Breast epithelium (tissue), 4 donors: ENCODE measurements around the gene B4GALT6. TPM values are rescaled to one million over a fixed set of nuclear protein-coding genes. Genes with fewer than 3 reads are reported as not detected.

Experiments used
- DNase-seq, 2 donors: peaks; one replicate each; pipeline ENCODE4 v3.0.0-alpha.2; 2019; ENCODE audit warnings: low spot score in 2 of 2
- H3K27ac ChIP-seq, 2 donors: fragments of 200-600 bp; sonication (generic) in 1 of 2; one replicate each; pipeline ENCODE4 v1.5.1; 2016 to 2019; ENCODE audit warnings: mild to moderate bottlenecking in 1 of 2
- H3K27me3 ChIP-seq, 2 donors: fragments of 200-600 bp; sonication (generic) in 1 of 2; one replicate each; pipeline versions ENCODE4 v1.5.1 to v1.6.0; 2017 to 2019; ENCODE audit warnings: control low read depth in 1 of 2, mild to moderate bottlenecking in 1 of 2
- H3K36me3 ChIP-seq: fragments of 200-600 bp; one replicate; pipeline ENCODE4 v1.5.1; 2019
- H3K4me1 ChIP-seq, 2 donors: fragments of 200-600 bp; sonication (generic); one replicate each; pipeline ENCODE4 v1.5.1; 2016 to 2019; ENCODE audit warnings: control low read depth in 1 of 2
- H3K4me3 ChIP-seq, 3 donors: fragments of 200-600 bp; sonication (generic); 1 replicate in 2 of 3; 2 replicates in 1 of 3; pipeline ENCODE4 v1.5.1; 2016 to 2019; ENCODE audit warnings: mild to moderate bottlenecking in 3 of 3, moderate library complexity in 2 of 3
- H3K9me3 ChIP-seq, 2 donors: fragments of 200-600 bp; sonication (generic) in 1 of 2; one replicate each; pipeline ENCODE4 v1.5.1; 2016 to 2019; ENCODE audit warnings: control low read depth in 1 of 2
- CTCF ChIP-seq, 3 donors: fragments of 450-650 bp; IDR thresholded peaks; one replicate each; pipeline ENCODE4 v1.5.1; 2016 to 2017; ENCODE audit warnings: antibody characterized with exemption in 3 of 3, mild to moderate bottlenecking in 3 of 3, moderate library complexity in 3 of 3
- POLR2A ChIP-seq: fragments of 450-650 bp; IDR thresholded peaks from one replicate; pipeline ENCODE4 v1.6.1; 2016; ENCODE audit warnings: antibody characterized with exemption, mild to moderate bottlenecking, moderate library complexity
- POLR2AphosphoS5 ChIP-seq, 3 donors: sonication (generic); formaldehyde crosslinking; IDR thresholded peaks; one replicate each; pipeline ENCODE4 v1.6.1; 2017; ENCODE audit warnings: antibody characterized with exemption in 3 of 3
- intact Hi-C: fragments of 100-400 bp; cut with DNase I; formaldehyde crosslinking; loops from one replicate; pipeline ENCODE4 v1.15.1; 2023; ENCODE audit warnings: low total_unique reads
- total RNA-seq, 3 donors: library from RNA; depleted of rRNA; stranded (reverse); fragments of >200 nt; gene quantifications; one replicate each; pipeline ENCODE4 v1.1.0, GENCODE V29; 2016

The B4GALT6 gene
- total RNA-seq, 3 donors from 2014 or later: 2.9 to 3.8 (median 3.0) TPM

DNA sequence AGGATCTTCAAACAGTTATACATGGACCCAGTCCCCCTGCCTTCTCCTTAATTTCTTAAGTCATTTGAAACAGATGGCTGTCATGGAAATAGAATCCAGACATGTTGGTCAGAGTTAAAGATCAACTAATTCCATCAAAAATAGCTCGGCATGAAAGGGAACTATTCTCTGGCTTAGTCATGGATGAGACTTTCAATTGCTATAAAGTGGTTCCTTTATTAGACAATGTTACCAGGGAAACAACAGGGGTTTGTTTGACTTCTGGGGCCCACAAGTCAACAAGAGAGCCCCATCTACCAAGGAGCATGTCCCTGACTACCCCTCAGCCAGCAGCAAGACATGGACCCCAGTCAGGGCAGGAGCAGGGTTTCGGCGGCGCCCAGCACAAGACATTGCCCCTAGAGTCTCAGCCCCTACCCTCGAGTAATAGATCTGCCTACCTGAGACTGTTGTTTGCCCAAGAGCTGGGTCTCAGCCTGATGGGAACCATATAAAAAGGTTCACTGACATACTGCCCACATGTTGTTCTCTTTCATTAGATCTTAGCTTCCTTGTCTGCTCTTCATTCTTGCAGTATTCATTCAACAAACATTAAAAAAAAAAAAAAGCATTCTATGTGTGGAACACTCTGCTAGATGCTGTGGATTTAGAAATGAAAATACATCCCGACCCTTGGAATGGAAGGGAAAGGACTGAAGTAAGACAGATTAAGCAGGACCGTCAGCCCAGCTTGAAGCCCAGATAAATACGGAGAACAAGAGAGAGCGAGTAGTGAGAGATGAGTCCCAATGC lies 88.1 kb downstream of the B4GALT6 start:
- TF ChIP-seq CTCF (IDR thresholded peaks at IDR 0.05) (no peak), POLR2AphosphoS5 (IDR thresholded peaks at IDR 0.05) (no peak), POLR2A (no peak)
- H3K36me3 ChIP-seq: no peaks in the 10 kb centered on the region
- no peaks in the 10 kb centered on the region for H3K27me3 ChIP-seq
- H3K4me3 ChIP-seq: no peak overlapping the region
- intact Hi-C loops: no loop called here
- no peak overlapping the region for H3K27ac ChIP-seq
- DNase-seq: no peak
- H3K9me3 ChIP-seq: no peaks in the 10 kb centered on the region
- no peaks in the 10 kb centered on the region for H3K4me1 ChIP-seq

GRCh38 chr18:31595121-31595771 lies 89.1 kb downstream of the B4GALT6 start:
- H3K4me1 ChIP-seq: no peaks in the 10 kb centered on the region
- no peak overlapping the region for H3K4me3 ChIP-seq
- no peak overlapping the region for H3K27ac ChIP-seq
- DNase-seq: no peak
- no peak for TF ChIP-seq CTCF (IDR thresholded peaks at IDR 0.05)
- TF ChIP-seq POLR2A: no peak
- TF ChIP-seq POLR2AphosphoS5 (IDR thresholded peaks at IDR 0.05): no peak
- no peaks in the 10 kb centered on the region for H3K9me3 ChIP-seq
- no peaks in the 10 kb centered on the region for H3K27me3 ChIP-seq
- H3K36me3 ChIP-seq: no peaks in the 10 kb centered on the region
- intact Hi-C loops: no loop called here

GRCh38 chr18:31592506-31593157 lies 91.7 kb downstream of the B4GALT6 start:
- Histone ChIP-seq H3K36me3 (no peaks in the 10 kb centered on the region), H3K27ac (no peak overlapping the region), H3K27me3 (no peaks in the 10 kb centered on the region), H3K9me3 (no peaks in the 10 kb centered on the region), H3K4me3 (no peak overlapping the region), H3K4me1 (no peaks in the 10 kb centered on the region)
- no peak for DNase-seq
- intact Hi-C loops: no loop called here
- TF ChIP-seq POLR2AphosphoS5 (IDR thresholded peaks at IDR 0.05) (no peak), CTCF (IDR thresholded peaks at IDR 0.05) (no peak), POLR2A (no peak)

DNA sequence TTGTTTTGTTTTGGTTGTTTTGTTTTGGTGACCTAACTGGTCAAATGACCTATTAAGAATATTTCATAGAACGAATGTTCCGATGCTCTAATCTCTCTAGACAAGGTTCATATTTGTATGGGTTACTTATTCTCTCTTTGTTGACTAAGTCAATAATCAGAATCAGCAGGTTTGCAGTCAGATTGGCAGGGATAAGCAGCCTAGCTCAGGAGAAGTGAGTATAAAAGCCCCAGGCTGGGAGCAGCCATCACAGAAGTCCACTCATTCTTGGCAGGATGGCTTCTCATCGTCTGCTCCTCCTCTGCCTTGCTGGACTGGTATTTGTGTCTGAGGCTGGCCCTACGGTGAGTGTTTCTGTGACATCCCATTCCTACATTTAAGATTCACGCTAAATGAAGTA lies 92.8 kb downstream of the B4GALT6 start, which contains the start of gene TTR:
TTR (plus strand) TSS at position 250 of the 400 bp plus-strand sequence; CDS start at position 276, 26 bp downstream.
- no peak within 1 kb of the TSS for H3K4me3 ChIP-seq
- TF ChIP-seq POLR2A: no peak
- no peak for TF ChIP-seq POLR2AphosphoS5 (IDR thresholded peaks at IDR 0.05)
- no peak for TF ChIP-seq CTCF (IDR thresholded peaks at IDR 0.05)
- no peak within 1 kb of the TSS for H3K27ac ChIP-seq
- H3K27me3 ChIP-seq: no peaks in the 10 kb centered on the region
- no peaks in the 10 kb centered on the region for H3K4me1 ChIP-seq
- H3K9me3 ChIP-seq: no peaks in the 10 kb centered on the region
- no peak for DNase-seq
- intact Hi-C loops: no loop called here
- no peaks in the 10 kb centered on the region for H3K36me3 ChIP-seq

GRCh38 chr18:31591113-31591512 lies 93.3 kb downstream of the B4GALT6 start:
- no peaks in the 10 kb centered on the region for H3K36me3 ChIP-seq
- H3K4me3 ChIP-seq: no peak overlapping the region
- no peaks in the 10 kb centered on the region for H3K4me1 ChIP-seq
- TF ChIP-seq POLR2AphosphoS5 (IDR thresholded peaks at IDR 0.05) (no peak), CTCF (IDR thresholded peaks at IDR 0.05) (no peak), POLR2A (no peak)
- no peaks in the 10 kb centered on the region for H3K9me3 ChIP-seq
- H3K27ac ChIP-seq: no peak overlapping the region
- intact Hi-C loops: no loop called here
- H3K27me3 ChIP-seq: no peaks in the 10 kb centered on the region
- DNase-seq: no peak
